H1 (cell line): ENCODE measurements around the gene TMEM63C. TPM values are rescaled to one million over a fixed set of nuclear protein-coding genes. Genes with fewer than 3 reads are reported as not detected.

Experiments
- EP300 ChIP-seq, 2 experiments: IDR thresholded peaks; 1 replicate in 1 of 2; 2 replicates in 1 of 2; pipeline ENCODE4 v1.6.1; 2011 to 2012; ENCODE audit warnings: low read depth in 2 of 2, low read length in 2 of 2, mild to moderate bottlenecking in 2 of 2, borderline replicate concordance in 1 of 2, inconsistent platforms in 1 of 2, moderate library complexity in 1 of 2
- GABPA ChIP-seq: IDR thresholded peaks from 2 replicates; pipeline ENCODE4 v1.6.1; 2011; ENCODE audit warnings: mild to moderate bottlenecking, low read length, moderate library complexity, borderline replicate concordance; ENCODE audit not compliant: insufficient read depth
- polyA plus RNA-seq, 7 experiments: library from polyadenylated mRNA; depleted of rRNA in 3 of 7; stranded (reverse) in 5 of 7; unstranded in 2 of 7; fragments of >200 nt in 5 of 7; fragments of 200-250 nt in 2 of 7; gene quantifications; 1 replicate in 5 of 7; 2 replicates in 1 of 7; 4 replicates in 1 of 7; pipeline versions ENCODE4 v1.2.1 to v1.2.3, GENCODE V29; 2011 to 2013; ENCODE audit warnings: missing spikeins in 2 of 7, mixed read lengths in 2 of 7
- total RNA-seq: library from RNA; stranded (reverse); fragmentation: NEBNext Ultra II Directional; extraction: Animal tissue kit (Norgen Biotek cat#: 25700); gene quantifications from 2 replicates; pipeline ENCODE4 v1.2.1, GENCODE V29; 2021

The TMEM63C gene
- total and polyA plus RNA-seq, 2 of the 8 experiments (the other 6 are each of a cell fraction or from before 2014, with no cell fraction given), result 3.0 to 7.6 TPM

GRCh38 chr14:77151245-77151644 lies 30.4 kb upstream of the TMEM63C start (continued):
- TF ChIP-seq EP300 (IDR thresholded peaks at IDR 0.05; ENCODE audit: borderline replicate concordance in 1 of 2, low read depth in 2 of 2, low read length in 2 of 2) (no peak), GABPA (no peak)
